ENCODE data around the gene UNC45A.
"Not testable (repeated sequence)": the region's sequence is repeated elsewhere in the genome, so short reads cannot be mapped to it uniquely, and the experiment has no call there.

The UNC45A gene

GRCh38 chr15:90934949-90935751, at the start of gene UNC45A:
UNC45A (plus strand) TSS chr15:90935285; CDS start chr15:90935325, 40 bp downstream.
- DNase-seq (ENCODE audit: low read depth in 2 of 3, low spot score in 1 of 3) = peak; percentile 86 to 97 (median 93)

GRCh38 chr15:90885432-90886290, 49.4 kb upstream of the UNC45A start:
- peak; percentile 58 to 79 (median 75) for DNase-seq (ENCODE audit: low read depth in 2 of 3, low spot score in 1 of 3)

- DNase-seq (ENCODE audit: low read depth in 2 of 3, low spot score in 1 of 3) = no peak
These were observed 48.8 kb upstream of the UNC45A start for GRCh38 chr15:90886291-90886614.

GRCh38 chr15:90887037-90887481, 48.0 kb upstream of the UNC45A start:
- no peak for DNase-seq (ENCODE audit: low read depth in 2 of 3, low spot score in 1 of 3)

- no peak for DNase-seq (ENCODE audit: low read depth in 2 of 3, low spot score in 1 of 3)
These were observed 45.8 kb upstream of the UNC45A start for GRCh38 chr15:90889313-90889730.

GRCh38 chr15:90889736-90890456, 45.2 kb upstream of the UNC45A start:
- DNase-seq (ENCODE audit: low read depth in 2 of 3, low spot score in 1 of 3) = no peak

- DNase-seq (ENCODE audit: low read depth in 2 of 3, low spot score in 1 of 3) = no peak
These were observed 44.2 kb upstream of the UNC45A start for GRCh38 chr15:90890839-90891238.

GRCh38 chr15:90891346-90891949, 43.6 kb upstream of the UNC45A start:
- no peak for DNase-seq (ENCODE audit: low read depth in 2 of 3, low spot score in 1 of 3)

GRCh38 chr15:90892023-90892422, 43.1 kb upstream of the UNC45A start:
- DNase-seq (ENCODE audit: low read depth in 2 of 3, low spot score in 1 of 3) = no peak

GRCh38 chr15:90892498-90893174, 42.4 kb upstream of the UNC45A start:
- no peak for DNase-seq (ENCODE audit: low read depth in 2 of 3, low spot score in 1 of 3)

- DNase-seq (ENCODE audit: low read depth in 2 of 3, low spot score in 1 of 3) = no peak
These were observed 41.7 kb upstream of the UNC45A start for GRCh38 chr15:90893175-90894090.

GRCh38 chr15:90895571-90896117, 39.4 kb upstream of the UNC45A start:
- DNase-seq (ENCODE audit: low read depth in 2 of 3, low spot score in 1 of 3) = no peak

- DNase-seq (ENCODE audit: low read depth in 2 of 3, low spot score in 1 of 3) = not testable (repeated sequence)
These were observed 37.9 kb upstream of the UNC45A start for GRCh38 chr15:90897131-90897655.

GRCh38 chr15:90901175-90902039, 33.7 kb upstream of the UNC45A start:
- DNase-seq (ENCODE audit: low read depth in 2 of 3, low spot score in 1 of 3) = no peak

GRCh38 chr15:90902040-90902839, 32.8 kb upstream of the UNC45A start:
- peak; percentile 56 to 63 (median 58) for DNase-seq (ENCODE audit: low read depth in 2 of 3, low spot score in 1 of 3)

GRCh38 chr15:90902840-90903732, 32.0 kb upstream of the UNC45A start, which contains the start of gene MAN2A2:
MAN2A2 (plus strand) TSS chr15:90903302; CDS start chr15:90904208, 906 bp downstream.
- DNase-seq (ENCODE audit: low read depth in 2 of 3, low spot score in 1 of 3) = peak; percentile 66 to 80 (median 69)
